ENCODE measurements around the gene PHF2.

DNA sequence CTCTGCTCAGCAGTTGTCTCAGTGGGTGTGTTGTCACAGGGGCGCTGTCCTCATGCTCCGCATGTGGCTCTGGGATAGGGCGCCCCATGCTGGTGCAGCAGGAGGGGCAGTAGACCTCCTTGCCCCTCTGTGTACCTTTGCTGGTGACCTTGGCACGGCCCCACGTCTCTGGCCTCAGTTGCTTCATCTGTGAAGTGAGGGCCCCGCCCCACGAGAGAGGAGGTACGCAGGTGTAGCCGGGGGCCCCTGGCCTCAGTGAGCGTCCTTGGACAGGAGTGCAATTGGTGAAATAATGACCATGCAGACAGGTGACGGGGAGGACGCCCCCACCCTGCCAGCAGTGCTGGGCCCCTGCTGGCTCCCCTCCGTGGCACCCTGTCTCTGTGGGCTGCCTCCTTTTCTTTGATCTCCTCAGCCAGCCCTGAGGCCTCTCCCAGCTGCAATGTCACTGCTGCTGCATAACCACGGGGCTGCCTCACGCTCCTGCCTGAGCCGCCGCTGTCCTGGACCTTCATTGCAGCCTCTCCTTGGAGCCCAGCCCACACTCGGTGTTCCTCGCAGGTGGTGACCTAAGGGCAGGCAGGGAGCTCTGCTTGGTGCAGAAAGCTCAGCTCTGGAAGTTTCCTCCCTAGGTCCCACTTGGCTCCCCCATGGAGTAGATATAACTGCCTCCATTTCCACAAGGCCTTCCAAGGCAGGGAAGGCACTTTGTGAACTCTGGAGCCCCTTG lies 57.3 kb downstream of the PHF2 start:
- TF ChIP-seq, protein P1, sequence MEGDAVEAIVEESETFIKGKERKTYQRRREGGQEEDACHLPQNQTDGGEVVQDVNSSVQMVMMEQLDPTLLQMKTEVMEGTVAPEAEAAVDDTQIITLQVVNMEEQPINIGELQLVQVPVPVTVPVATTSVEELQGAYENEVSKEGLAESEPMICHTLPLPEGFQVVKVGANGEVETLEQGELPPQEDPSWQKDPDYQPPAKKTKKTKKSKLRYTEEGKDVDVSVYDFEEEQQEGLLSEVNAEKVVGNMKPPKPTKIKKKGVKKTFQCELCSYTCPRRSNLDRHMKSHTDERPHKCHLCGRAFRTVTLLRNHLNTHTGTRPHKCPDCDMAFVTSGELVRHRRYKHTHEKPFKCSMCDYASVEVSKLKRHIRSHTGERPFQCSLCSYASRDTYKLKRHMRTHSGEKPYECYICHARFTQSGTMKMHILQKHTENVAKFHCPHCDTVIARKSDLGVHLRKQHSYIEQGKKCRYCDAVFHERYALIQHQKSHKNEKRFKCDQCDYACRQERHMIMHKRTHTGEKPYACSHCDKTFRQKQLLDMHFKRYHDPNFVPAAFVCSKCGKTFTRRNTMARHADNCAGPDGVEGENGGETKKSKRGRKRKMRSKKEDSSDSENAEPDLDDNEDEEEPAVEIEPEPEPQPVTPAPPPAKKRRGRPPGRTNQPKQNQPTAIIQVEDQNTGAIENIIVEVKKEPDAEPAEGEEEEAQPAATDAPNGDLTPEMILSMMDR (IDR thresholded peaks at IDR 0.05), result no peak
- TF ChIP-seq POLR2A (IDR thresholded peaks at IDR 0.05), result no peak

All from body of pancreas (tissue), 4 donors.